HG02798 (cell line): ENCODE results near the gene DAZAP1.
A peak's percentile ranks its signal among the peaks of the same experiment; 100 is the strongest.

Source experiments
- ATAC-seq: cut with Tn5 transposase; IDR thresholded peaks from one replicate; pipeline ENCODE4 v1.9.1; 2021; ENCODE audit warnings: mild to moderate bottlenecking; ENCODE audit not compliant: unreplicated experiment, poor library complexity

DAZAP1 gene

DNA sequence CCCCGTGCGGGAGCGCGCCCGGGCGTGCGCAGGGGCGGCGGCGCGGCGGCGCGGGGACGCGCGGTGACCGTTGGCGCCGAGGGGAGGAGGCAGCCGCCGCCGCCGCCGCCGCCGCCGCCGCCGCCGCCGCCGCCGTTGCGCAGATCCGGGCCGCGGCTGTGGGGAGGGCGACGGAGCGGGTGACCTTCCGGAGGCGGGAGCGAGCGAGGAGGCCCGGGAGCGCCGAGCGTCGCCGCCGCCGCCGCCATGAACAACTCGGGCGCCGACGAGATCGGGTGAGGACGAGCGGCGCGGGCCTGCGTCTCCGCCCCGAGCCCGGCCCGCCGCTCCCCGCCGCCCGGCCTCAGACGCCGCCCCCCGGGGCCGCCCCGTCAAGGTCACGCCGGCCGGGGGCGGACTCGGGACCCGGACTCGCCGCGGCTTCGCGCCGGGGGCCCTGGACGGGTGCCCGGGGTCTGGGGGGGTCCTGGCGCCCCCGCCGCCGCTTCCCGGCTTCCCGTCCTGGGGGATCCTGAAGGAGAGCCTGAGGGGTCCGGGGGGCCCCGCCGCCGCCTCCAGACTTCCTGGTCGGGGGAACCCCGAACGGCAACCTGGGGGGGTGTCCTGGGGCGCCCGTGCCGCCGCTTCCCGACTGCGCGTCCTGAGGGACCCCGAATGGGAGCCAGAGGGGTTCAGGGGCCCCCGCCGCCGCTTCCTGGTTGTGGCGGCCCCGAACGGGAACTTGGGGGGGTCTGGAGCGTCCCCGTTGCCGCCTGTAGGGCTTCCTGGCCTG is at the start of gene DAZAP1:
Gene DAZAP1 (plus strand): TSS at position 59 of the 772 bp plus-strand sequence. CDS start 188 bp downstream, at position 247.
- ATAC-seq, result peak; percentile 25

DNA sequence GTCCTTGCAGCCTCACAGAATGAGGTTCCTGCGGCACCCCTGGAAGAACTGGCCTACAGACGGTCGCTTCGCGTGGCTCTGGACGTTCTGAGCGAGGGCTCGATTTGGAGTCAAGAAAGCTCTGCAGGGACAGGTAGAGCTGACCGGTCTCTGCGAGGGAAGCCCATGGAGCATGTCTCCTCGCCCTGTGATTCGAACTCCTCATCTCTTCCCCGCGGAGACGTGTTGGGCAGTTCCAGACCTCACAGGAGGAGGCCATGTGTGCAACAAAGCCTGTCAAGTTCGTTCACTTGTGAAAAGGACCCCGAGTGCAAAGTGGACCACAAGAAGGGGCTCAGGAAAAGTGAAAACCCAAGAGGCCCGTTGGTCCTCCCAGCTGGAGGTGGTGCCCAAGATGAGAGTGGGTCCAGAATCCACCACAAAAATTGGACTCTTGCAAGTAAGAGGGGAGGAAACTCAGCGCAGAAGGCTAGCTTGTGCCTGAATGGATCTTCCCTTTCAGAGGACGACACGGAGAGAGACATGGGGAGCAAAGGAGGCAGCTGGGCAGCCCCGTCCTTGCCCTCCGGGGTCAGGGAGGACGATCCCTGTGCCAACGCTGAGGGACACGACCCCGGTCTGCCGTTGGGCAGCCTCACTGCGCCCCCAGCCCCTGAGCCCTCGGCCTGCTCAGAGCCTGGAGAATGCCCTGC is 47.1 kb upstream of the DAZAP1 start:
- no peak for ATAC-seq

DNA sequence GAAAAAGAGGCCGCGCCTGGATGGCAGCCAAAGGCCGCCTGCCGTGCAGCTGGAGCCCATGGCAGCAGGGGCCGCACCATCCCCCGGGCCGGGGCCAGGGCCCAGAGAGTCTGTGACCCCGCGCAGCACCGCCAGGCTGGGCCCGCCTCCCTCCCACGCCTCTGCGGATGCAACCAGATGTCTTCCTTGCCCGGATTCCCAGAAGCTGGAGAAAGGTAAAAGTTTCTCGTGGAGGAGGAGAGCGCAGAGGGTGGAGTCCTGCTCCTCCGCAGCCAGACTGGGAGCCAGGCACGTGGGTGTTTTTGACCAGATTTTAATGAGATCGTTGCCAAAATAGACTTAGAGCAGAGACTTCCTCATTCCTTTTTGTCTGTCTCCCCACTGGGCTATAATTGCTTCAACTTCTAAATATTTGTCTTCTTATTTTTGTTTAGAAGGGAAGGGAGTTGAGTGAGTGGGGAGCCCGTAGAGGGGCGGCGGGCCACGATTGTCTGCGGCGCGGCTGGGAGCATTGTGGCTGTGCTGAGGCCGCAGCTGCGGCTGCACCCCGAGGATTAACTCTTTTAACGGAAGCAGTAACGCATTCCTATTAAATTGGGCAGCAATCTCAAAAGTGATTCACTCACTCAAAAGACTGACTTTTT is 46.4 kb upstream of the DAZAP1 start:
- ATAC-seq, result no peak

DNA sequence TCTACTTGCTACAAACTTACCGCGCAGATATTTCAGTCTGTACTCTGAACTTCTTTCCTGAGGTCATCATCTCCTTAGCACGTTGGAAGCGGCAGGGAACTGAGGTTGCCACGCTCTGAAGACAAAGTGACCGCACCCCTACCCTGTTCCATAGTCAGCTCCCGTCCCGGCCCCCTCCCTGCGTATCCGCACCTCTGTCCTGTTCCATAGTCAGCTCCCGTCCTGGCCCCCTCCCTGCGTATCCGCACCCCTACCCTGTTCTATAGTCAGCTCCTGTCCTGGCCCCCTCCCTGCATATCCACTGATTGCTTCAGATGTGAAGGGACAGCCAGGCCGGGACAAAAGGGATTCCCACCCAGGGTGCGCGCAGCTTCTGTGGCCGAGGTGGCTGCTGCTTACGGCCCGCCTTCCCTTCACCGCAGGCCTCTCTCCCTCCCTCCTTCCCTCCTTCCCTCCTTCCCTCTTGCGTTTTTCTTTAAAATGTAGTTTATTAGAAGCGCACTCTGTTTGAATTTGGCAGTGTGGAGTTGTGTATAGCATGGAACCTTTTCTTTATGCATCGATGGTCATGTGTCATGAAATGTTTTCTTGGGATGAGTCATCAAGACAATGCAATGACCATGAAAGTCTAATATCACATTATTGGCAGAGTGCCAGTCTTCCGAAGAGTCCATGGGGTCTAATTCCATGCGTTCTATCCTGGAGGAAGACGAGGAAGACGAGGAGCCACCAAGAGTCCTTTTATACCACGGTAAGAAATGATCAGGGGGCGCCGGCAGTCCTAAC is 45.6 kb upstream of the DAZAP1 start:
- ATAC-seq, result no peak

GRCh38 chr19:1362387-1363257 is 44.8 kb upstream of the DAZAP1 start:
- ATAC-seq, result no peak

DNA sequence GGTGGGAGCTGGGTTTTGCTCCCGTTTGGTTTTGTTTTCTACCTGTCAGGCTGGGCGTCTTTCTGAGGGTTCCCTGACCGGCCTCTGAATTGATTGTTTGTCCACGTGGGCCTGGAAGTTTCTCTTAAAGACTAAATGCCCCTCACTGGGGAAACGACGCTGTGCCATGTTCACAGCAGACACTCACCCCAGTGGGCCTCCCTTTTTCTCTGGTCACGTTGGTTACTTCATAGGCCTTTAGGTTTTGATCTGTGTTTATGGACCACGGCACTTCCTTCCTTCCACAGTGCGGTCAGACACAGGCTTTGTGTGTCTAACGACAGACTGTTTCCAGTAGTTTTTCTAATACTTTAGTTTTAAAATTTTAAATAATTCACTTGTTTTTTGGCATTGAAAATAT is 43.8 kb upstream of the DAZAP1 start:
- ATAC-seq, result no peak

GRCh38 chr19:1364070-1364704 is 43.2 kb upstream of the DAZAP1 start:
- ATAC-seq, result no peak

DNA sequence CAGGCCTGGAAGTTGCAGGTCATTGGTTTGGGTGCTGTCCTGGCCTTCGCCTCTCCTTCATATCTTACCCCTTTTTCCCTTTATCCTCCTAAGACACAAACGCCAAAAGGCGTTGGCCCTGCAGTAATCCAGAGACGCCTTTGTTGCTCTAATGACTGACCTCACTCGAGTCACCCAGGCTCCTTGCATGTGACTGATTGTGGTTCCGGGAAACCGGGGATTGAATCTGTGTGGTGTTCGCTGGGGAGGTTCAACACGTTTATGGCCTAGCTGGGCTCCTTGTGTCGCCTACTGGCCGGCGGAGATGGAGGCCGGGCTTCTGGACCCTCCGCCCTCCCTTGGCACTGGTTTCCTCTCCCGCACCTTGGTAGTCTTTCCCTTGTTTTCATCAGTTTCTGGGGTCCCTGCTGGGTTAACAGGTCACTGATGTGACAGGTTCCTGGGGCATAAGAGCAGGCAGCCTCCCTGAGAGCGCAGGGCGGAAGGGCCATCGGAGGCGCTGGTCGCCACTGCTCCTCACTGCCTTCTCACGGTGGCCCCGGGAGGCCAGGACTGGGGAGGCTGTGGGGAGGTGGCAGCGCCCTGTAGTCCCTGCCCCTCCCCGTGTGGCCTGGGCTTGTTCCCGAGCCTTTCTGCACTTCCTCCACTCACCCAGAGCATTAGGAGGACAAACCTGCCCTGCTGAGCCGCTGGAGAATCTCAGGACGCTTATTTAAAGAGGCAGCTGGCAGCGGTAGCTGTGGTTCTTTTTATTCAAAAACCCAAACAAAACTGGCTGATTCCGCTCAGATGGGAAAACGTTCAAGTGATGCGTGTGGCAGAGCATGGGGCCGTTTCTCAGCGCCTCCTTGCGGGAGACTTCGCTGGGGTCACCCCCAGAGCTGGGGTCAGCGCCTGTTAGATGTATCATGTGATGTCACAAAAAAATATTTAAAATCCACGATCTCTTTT is 41.8 kb upstream of the DAZAP1 start:
- no peak for ATAC-seq

GRCh38 chr19:1366296-1366695 is 41.1 kb upstream of the DAZAP1 start:
- ATAC-seq, result no peak

DNA sequence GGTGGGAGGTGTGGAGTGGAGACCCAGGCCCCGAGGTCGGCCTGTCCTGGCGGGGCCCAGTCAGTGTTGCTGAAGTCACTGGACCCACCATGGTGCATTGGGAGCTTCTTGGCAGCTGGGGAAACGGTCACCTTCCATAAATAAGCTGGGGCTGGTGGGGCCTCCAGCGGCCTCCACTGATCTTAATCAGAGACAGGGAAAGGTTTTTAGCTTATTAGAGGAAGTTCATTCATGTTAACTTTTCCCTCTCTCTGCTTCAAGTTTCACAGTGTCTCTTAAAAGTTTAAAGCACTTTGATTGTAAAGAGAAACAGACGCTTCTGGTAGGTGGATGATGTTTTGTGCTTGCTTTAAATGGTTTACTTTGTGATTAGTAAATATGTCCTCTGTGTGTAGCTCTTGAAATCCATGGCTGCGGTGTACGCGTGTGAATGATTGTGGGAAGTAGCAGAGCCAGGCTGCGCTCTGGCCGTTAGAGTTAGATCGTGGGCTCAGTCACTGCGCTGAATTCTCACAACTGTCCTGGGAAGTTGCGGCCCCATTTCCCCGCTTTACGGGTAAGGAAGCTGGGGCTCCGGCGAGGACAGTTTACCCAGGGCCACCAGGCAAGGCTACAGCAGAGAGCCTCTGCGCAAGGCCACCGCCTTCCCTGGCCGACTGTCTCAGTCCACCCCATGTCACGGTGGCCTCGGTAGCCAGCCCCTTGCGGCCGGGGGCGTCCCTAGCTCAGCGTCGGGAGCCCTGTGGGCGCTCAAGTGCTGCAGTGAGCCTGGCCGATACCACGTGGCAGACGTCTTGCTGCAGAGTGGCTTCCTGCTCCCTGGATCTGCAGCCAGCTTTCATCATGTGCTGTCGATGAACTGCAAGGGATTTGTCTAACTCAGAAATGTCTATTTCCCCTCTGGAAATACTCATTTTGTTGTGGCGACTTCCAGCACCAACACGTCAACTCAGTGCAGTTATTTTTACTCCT is 40.2 kb upstream of the DAZAP1 start:
- ATAC-seq, result no peak

- ATAC-seq, result no peak
These were observed 38.1 kb upstream of the DAZAP1 start for GRCh38 chr19:1369214-1369805.

DNA sequence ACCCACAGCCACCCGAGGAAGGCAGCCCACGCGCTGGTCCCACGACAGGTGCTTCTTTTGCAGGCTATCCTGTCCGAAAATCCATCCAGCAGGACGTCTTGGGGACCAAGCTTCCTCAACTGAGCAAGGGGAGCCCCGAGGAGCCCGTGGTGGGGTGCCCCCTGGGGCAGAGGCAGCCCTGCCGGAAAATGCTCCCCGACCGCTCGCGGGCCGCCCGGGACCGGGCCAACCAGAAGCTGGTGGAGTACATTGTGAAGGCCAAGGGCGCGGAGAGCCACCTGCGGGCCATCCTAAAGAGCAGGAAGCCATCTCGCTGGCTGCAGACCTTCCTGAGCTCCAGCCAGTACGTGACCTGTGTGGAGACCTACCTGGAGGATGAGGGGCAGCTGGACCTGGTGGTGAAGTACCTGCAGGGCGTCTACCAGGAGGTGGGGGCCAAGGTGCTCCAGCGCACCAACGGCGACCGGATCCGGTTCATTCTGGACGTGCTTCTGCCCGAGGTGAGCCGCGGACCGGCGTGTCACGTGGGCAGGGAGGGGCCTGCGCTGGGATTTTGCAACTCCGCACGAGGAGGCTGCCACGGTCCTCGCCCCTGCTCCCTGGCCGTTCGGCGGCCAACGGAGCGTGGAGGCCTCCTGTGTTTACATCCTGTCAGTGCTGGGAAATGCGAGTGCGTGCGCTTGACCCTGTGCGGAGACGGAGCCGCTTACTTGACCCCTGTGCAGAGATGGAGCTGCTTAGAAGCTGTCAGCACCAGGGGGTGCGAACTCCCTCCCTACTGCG is 36.6 kb upstream of the DAZAP1 start:
- no peak for ATAC-seq

DNA sequence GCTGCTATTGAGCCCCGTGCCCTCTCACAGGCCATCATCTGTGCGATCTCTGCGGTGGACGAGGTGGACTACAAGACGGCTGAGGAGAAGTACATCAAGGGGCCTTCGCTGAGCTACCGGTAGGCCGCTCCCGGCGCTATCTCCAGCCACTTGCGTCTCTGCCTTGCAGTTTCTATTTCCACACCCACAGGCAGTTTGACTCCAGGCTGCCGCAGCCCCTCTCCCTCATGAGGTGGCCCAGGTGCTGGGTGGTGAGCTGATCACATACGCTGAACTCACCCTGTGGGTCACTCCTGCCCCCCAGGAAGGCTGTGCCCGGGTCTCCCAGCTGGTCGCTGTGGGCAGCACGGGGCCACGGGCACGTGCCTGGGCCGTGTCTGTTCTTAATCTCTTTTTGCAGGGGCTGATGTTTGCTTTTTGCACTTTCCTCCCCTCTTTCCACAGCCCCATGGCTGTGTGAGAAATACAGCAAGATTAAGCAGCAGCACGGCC is 34.3 kb upstream of the DAZAP1 start:
- no peak for ATAC-seq

GRCh38 chr19:1373534-1374249 is 33.7 kb upstream of the DAZAP1 start:
- no peak for ATAC-seq

GRCh38 chr19:1374250-1374577 is 33.2 kb upstream of the DAZAP1 start:
- ATAC-seq, result no peak
